K562 (cell line): ENCODE data around the gene EMX2. TPM values are rescaled to one million over a fixed set of nuclear protein-coding genes. Genes with fewer than 3 reads are reported as not detected.

Source experiments
- ATAC-seq: fragments of 200-7000 bp; cut with Tn5 transposase; 3 replicates; pipeline ENCODE4 v1.9.1; 2020; ENCODE audit warnings: moderate library complexity
- BruUV-seq: library from RNA; stranded (reverse); fragments of 400-500 nt; replicated peaks from 2 replicates; lab custom pipeline; 2021; lab: Mats Ljungman, UMichigan
- CTCF ChIA-PET: fragments of 300-600 bp; formaldehyde crosslinking; extraction: SDS; loops from one replicate; lab custom pipeline; 2021; ENCODE audit warnings: low intra/inter-chr PET ratio; lab: Yijun Ruan, JAX
- POLR2A ChIA-PET: fragments of 300-600, 350-650 bp; sonication (Branson Sonifier 250); formaldehyde crosslinking; extraction: SDS; loops from one replicate; lab custom pipeline; 2021; ENCODE audit warnings: antibody characterized with exemption, inconsistent platforms; lab: Yijun Ruan, JAX
- DNase-seq, 4 experiments: peaks; one replicate each; pipeline versions ENCODE4 v3.0.0 to v3.0.0-alpha.2; 2011 to 2018; ENCODE audit warnings: low spot score in 3 of 4, mixed read lengths in 3 of 4; ENCODE audit errors: extremely low read depth in 1 of 4
- FAIRE-seq: peaks from 2 replicates; lab custom pipeline; 2011; peaks lifted over from hg19 to GRCh38; lab: Jason Lieb, UNC
- H2AFZ ChIP-seq: 2 replicates; pipeline ENCODE4 v1.6.0; 2011; ENCODE audit warnings: low read depth, low read length, control low read depth, inconsistent platforms
- H3K27ac ChIP-seq: fragments of 200-600 bp; 3 replicates; pipeline ENCODE4 v1.8.0; 2011; ENCODE audit warnings: low read depth, mild to moderate bottlenecking, control low read depth, inconsistent platforms, low read length, moderate library complexity, mixed read lengths; ENCODE audit errors: extremely low read depth
- H3K27me3 ChIP-seq, 2 experiments: fragments of 300-600 bp in 1 of 2; 2 replicates in 1 of 2; 3 replicates in 1 of 2; pipeline versions ENCODE4 v1.6.0 to v1.8.0; 2011; ENCODE audit warnings: inconsistent platforms in 2 of 2, low read length in 2 of 2, mild to moderate bottlenecking in 1 of 2, mixed read lengths in 1 of 2, moderate library complexity in 1 of 2; ENCODE audit not compliant: control insufficient read depth in 2 of 2, insufficient read depth in 2 of 2
- H3K36me3 ChIP-seq: fragments of 300-600 bp; 3 replicates; pipeline ENCODE4 v1.8.0; 2011; ENCODE audit warnings: mild to moderate bottlenecking, low read length, inconsistent platforms; ENCODE audit not compliant: control insufficient read depth, insufficient read depth
- H3K4me1 ChIP-seq, 2 experiments: fragments of 200-600 bp in 1 of 2; replicated peaks in 1 of 2; 2 replicates in 1 of 2; 3 replicates in 1 of 2; pipeline versions ENCODE4 v1.5.1 to v1.8.0; 2011; ENCODE audit warnings: inconsistent platforms in 2 of 2, low read length in 2 of 2, mild to moderate bottlenecking in 1 of 2, mixed read lengths in 1 of 2, moderate library complexity in 1 of 2; ENCODE audit not compliant: control insufficient read depth in 2 of 2, insufficient read depth in 2 of 2
- H3K4me2 ChIP-seq: 2 replicates; pipeline ENCODE4 v1.6.1; 2011; ENCODE audit warnings: low read length, control low read depth, inconsistent platforms, mixed read lengths; ENCODE audit not compliant: insufficient read depth
- H3K4me3 ChIP-seq: fragments of 200-600 bp; sonication (generic), shearing (Covaris generic); 2 replicates; pipeline ENCODE4 v1.5.1; 2016; ENCODE audit warnings: control low read depth, inconsistent platforms
- H3K79me2 ChIP-seq: fragments of 200-600 bp; 3 replicates; pipeline ENCODE4 v1.8.0; 2011; ENCODE audit warnings: low read length, inconsistent platforms; ENCODE audit not compliant: control insufficient read depth, insufficient read depth
- H3K9ac ChIP-seq, 2 experiments: 2 replicates each; pipeline versions ENCODE4 v1.6.0 to v1.6.1; 2011; ENCODE audit warnings: low read depth in 2 of 2, low read length in 2 of 2, control low read depth in 1 of 2, inconsistent platforms in 1 of 2, mild to moderate bottlenecking in 1 of 2, mixed read lengths in 1 of 2; ENCODE audit not compliant: insufficient read depth in 1 of 2
- H3K9me1 ChIP-seq: one replicate; pipeline ENCODE4 v1.6.0; 2011; ENCODE audit warnings: inconsistent platforms, mild to moderate bottlenecking, low read length, moderate library complexity; ENCODE audit not compliant: control insufficient read depth, insufficient read depth
- H3K9me3 ChIP-seq: replicated peaks from 2 replicates; pipeline ENCODE4 v1.5.1; 2011; ENCODE audit warnings: low read depth, low read length, inconsistent platforms; ENCODE audit not compliant: control insufficient read depth, insufficient read depth
- H4K20me1 ChIP-seq: replicated peaks from 2 replicates; pipeline ENCODE4 v1.6.1; 2011; ENCODE audit warnings: low read length, inconsistent platforms, mixed read lengths; ENCODE audit not compliant: control insufficient read depth, insufficient read depth
- CTCF ChIP-seq, 3 experiments: IDR thresholded peaks in 2 of 3; conservative IDR thresholded peaks in 1 of 3; 2 replicates each; pipeline ENCODE4 v1.5.1; 2011 to 2012; ENCODE audit warnings: low read length in 3 of 3, mild to moderate bottlenecking in 3 of 3, control low read depth in 2 of 3, improper control_type of control experiment in 1 of 3, inconsistent platforms in 1 of 3, low read depth in 1 of 3, mixed read lengths in 1 of 3, moderate library complexity in 1 of 3; ENCODE audit not compliant: insufficient read depth in 2 of 3
- ILF3 ChIP-seq: fragments of 450-650 bp; IDR thresholded peaks from 2 replicates; pipeline ENCODE4 v1.6.1; 2018; ENCODE audit warnings: antibody characterized with exemption, mild to moderate bottlenecking, moderate library complexity, borderline replicate concordance
- MLLT1 ChIP-seq, 2 experiments: fragments of 450-650 bp; IDR thresholded peaks; 2 replicates each; pipeline ENCODE4 v1.6.1; 2016
- WGBS: fragments of 100-300 bp; shearing (Covaris generic); methylation state at CpG from one replicate; pipeline ENCODE4 v1.1.6; 2016; ENCODE audit warnings: low coverage, mixed read lengths; ENCODE audit not compliant: insufficient coverage; ENCODE audit errors: missing lambda C conversion rate; 5-methylcytosine and 5-hydroxymethylcytosine counted together
- in situ Hi-C: fragments of 300-500 bp; cut with MboI; formaldehyde crosslinking; loops from 4 replicates; pipeline ENCODE4 v1.15.0; 2018; ENCODE audit warnings: inconsistent platforms, mixed read lengths
- intact Hi-C: fragments of 100-400 bp; cut with micrococcal nuclease; formaldehyde crosslinking; loops from 2 replicates; pipeline ENCODE4 v1.14.2; 2022
- polyA plus RNA-seq, 8 experiments: library from polyadenylated mRNA; depleted of rRNA in 4 of 8; stranded (reverse) in 5 of 8; unstranded in 3 of 8; fragments of >200 nt; fragmentation: Nextera tagmentation in 2 of 8; fragmentation: Illumina TruSeq in 1 of 8; extraction: Ambion mirVana in 2 of 8; extraction: Trizol in 1 of 8; gene quantifications; 2 replicates each; pipeline versions ENCODE4 v1.2.1 to v1.2.3, GENCODE V29; 2011 to 2014; ENCODE audit warnings: inconsistent platforms in 1 of 8, missing spikeins in 1 of 8
- total RNA-seq, 7 experiments: library from RNA; depleted of rRNA in 6 of 7; stranded (reverse); fragments of >200 nt in 6 of 7; fragmentation: Illumina TruSeq in 2 of 7; extraction: Trizol in 2 of 7; gene quantifications; 2 replicates each; pipeline versions ENCODE4 v1.2.1 to v1.2.3, GENCODE V29; 2011 to 2021; ENCODE audit warnings: low replicate concordance in 1 of 7

The EMX2 gene
- total and polyA plus RNA-seq, 9 of the 15 experiments (the other 6 are each of a cell fraction or from before 2014, with no cell fraction given), result not detected

GRCh38 chr10:117536866-117537435, 5.6 kb upstream of the EMX2 start:
- H3K9ac ChIP-seq, result no peak overlapping the region
- H3K9me3 ChIP-seq, result no peaks in the 10 kb centered on the region
- ChIA-PET CTCF (interaction anchor here (0.6 to 2.0 kb wide), 3 partner anchors 704 to 1209 kb away, joined by 3 to 10 read pairs (median 3); no protein-coding TSS in a partner anchor), POLR2A (no interaction called here)
- no TSS peak for BruUV-seq
- WGBS, result 15% methylated on average over 31 of the region's 40 CpGs
- in situ Hi-C loops (loop anchor here (25.0 kb wide), 1 partner anchor 700 kb away; no protein-coding TSS in a partner anchor), intact Hi-C loops (loop anchor here (2.0 kb wide), 1 partner anchor 704 kb away; no protein-coding TSS in a partner anchor)
- FAIRE-seq (no peak), ATAC-seq (no peak), DNase-seq (no peak)
- no peak overlapping the region for H3K27ac ChIP-seq
- H3K27me3 ChIP-seq, result peaks cover 17 to 90% of the 10 kb centered on the region in 2 experiments
- peaks cover 6% of the 10 kb centered on the region; the same call in 1 of the 2 replicates for H4K20me1 ChIP-seq
- no peak overlapping the region for H3K4me2 ChIP-seq
- H3K36me3 ChIP-seq, result no peaks in the 10 kb centered on the region
- no peak overlapping the region for H3K4me3 ChIP-seq
- no peaks in the 10 kb centered on the region for H3K79me2 ChIP-seq
- TF ChIP-seq MLLT1 (IDR thresholded peaks at IDR 0.05), result no peak
- no peak for TF ChIP-seq ILF3
- no peak for TF ChIP-seq CTCF (IDR thresholded peaks at IDR 0.05 in 2 of 3, conservative IDR thresholded peaks at IDR 0.05 in 1 of 3; ENCODE audit: insufficient read depth in 2 of 3, low read depth in 1 of 3, low read length in 3 of 3)
- H3K9me1 ChIP-seq, result no peaks in the 10 kb centered on the region
- H2AFZ ChIP-seq, result no peak overlapping the region
- H3K4me1 ChIP-seq, result peaks cover 0 to 35% of the 10 kb centered on the region in 2 experiments; a peak in 2 of 5 replicates
